HG03457 (cell line): ENCODE measurements around the gene BORCS6.

Experiments
- ATAC-seq: cut with Tn5 transposase; IDR thresholded peaks from one replicate; pipeline ENCODE4 v1.9.1; 2021; ENCODE audit warnings: moderate number of reproducible peaks; ENCODE audit not compliant: unreplicated experiment

BORCS6 gene

GRCh38 chr17:8155996-8156245, 34.1 kb downstream of the BORCS6 start:
- ATAC-seq, result no peak

GRCh38 chr17:8155231-8155995, 34.6 kb downstream of the BORCS6 start:
- no peak for ATAC-seq

- ATAC-seq, result no peak
These were observed 35.3 kb downstream of the BORCS6 start for GRCh38 chr17:8154608-8155155.

- ATAC-seq, result no peak
These were observed 35.9 kb downstream of the BORCS6 start for GRCh38 chr17:8153957-8154607.

- ATAC-seq, result no peak
These were observed 36.4 kb downstream of the BORCS6 start for GRCh38 chr17:8153525-8153956.

- ATAC-seq, result no peak
These were observed 36.9 kb downstream of the BORCS6 start for GRCh38 chr17:8153031-8153451.

GRCh38 chr17:8152112-8152775, 37.7 kb downstream of the BORCS6 start, which contains the start of gene PER1:
Gene PER1 (minus strand): TSS chr17:8152404. CDS start chr17:8150706, 1,698 bp downstream.
- no peak for ATAC-seq

- no peak for ATAC-seq
These were observed 38.3 kb downstream of the BORCS6 start for GRCh38 chr17:8151641-8152111.

GRCh38 chr17:8151120-8151640, 38.8 kb downstream of the BORCS6 start:
- no peak for ATAC-seq

GRCh38 chr17:8150194-8151119, 39.5 kb downstream of the BORCS6 start:
- no peak for ATAC-seq

- no peak for ATAC-seq
These were observed 40.4 kb downstream of the BORCS6 start for GRCh38 chr17:8149419-8150193.

GRCh38 chr17:8148560-8148959, 41.4 kb downstream of the BORCS6 start:
- ATAC-seq, result no peak

- no peak for ATAC-seq
These were observed 42.1 kb downstream of the BORCS6 start for GRCh38 chr17:8147805-8148404.

GRCh38 chr17:8147141-8147804, 42.7 kb downstream of the BORCS6 start:
- ATAC-seq, result no peak

GRCh38 chr17:8146381-8147140, 43.4 kb downstream of the BORCS6 start:
- ATAC-seq, result no peak

GRCh38 chr17:8145811-8146210, 44.2 kb downstream of the BORCS6 start:
- no peak for ATAC-seq

- ATAC-seq, result no peak
These were observed 45.4 kb downstream of the BORCS6 start for GRCh38 chr17:8144401-8145231.
